GM19193 (cell line): ENCODE results near the gene ATP6V1A.

ENCODE experiments used
- POLR2A ChIP-seq: IDR thresholded peaks from 4 replicates; pipeline ENCODE4 v1.6.1; 2011; ENCODE audit not compliant: insufficient read depth, insufficient read length; ENCODE audit errors: extremely low read depth

The ATP6V1A gene

GRCh38 chr3:113776564-113776963 is 29.7 kb downstream of the ATP6V1A start:
- no peak for TF ChIP-seq POLR2A

- no peak for TF ChIP-seq POLR2A
Measured at GRCh38 chr3:113783463-113783862, 36.6 kb downstream of the ATP6V1A start.

- TF ChIP-seq POLR2A: no peak
Measured at GRCh38 chr3:113783980-113784379, 37.1 kb downstream of the ATP6V1A start.

DNA sequence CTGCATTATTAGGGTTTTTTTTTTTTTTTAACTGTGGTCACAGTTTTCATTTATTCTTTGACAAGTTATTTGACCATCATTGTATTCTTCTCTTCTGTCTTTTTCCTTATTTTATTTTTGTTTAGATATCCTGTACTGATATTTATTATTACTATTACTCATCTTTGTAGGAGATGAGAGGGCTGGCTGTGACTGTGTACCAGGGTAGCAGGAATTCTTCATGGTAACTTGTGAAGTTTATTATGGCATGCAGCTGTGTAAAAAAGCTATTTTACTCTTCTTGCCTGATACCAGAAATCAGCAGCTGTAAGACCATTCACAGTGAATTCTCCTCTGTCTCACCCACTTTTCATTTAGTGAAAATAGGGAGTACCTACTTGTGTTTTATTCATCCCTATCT is 44.5 kb downstream of the ATP6V1A start:
- TF ChIP-seq POLR2A: no peak

GRCh38 chr3:113794526-113794925 is 47.7 kb downstream of the ATP6V1A start:
- TF ChIP-seq POLR2A: no peak

GRCh38 chr3:113795693-113796092 is 48.9 kb downstream of the ATP6V1A start:
- no peak for TF ChIP-seq POLR2A

DNA sequence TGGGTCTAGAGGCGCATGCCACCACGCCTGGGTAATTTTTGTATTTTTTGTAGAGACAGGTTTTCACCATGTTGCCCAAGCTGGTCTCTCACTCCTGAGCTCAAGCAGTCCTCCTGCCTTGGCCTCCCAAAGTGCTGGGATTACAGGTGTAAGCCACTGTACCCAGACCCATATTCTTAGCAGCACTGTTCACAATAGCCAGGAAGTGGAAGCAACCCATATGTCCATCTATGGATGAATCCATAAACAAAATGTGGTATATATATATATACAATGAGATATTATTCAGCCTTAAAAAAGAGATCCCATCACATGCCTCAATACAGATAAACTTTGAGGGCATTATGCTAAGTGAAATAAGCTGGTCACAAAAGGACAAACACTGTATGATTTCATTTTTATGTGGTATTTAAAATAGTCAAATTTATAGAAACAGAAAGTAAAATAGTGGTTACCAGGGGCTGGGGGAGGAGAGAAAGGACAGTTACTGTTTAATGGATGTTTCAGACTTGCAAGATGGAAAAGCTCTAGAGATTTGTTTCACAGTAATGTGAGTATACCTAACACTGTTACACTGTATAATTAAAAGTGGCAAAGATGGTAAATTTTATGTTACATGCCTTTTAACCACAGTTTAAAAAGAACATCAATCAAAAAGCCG is 56.1 kb downstream of the ATP6V1A start:
- no peak for TF ChIP-seq POLR2A

DNA sequence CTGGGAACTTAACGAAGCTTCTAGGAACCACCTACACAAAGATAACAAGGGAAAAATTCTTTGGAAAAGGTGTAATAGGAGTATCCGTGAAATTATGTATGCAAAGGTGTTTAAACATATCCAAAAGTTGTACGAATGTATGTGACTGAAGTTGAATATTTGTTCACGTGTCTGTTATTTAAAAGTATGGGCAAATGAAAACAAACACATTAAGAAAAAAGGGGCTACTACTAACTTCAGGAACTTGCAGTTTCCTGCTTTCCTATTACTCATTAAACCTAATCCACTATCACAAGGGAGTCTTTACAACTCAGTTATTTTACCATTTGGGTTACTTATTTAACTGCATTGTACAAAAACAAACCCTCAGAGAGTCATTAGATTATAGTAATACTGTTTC is 57.8 kb downstream of the ATP6V1A start:
- no peak for TF ChIP-seq POLR2A

- TF ChIP-seq POLR2A: no peak
Measured at GRCh38 chr3:113805249-113805648, 58.4 kb downstream of the ATP6V1A start.

DNA sequence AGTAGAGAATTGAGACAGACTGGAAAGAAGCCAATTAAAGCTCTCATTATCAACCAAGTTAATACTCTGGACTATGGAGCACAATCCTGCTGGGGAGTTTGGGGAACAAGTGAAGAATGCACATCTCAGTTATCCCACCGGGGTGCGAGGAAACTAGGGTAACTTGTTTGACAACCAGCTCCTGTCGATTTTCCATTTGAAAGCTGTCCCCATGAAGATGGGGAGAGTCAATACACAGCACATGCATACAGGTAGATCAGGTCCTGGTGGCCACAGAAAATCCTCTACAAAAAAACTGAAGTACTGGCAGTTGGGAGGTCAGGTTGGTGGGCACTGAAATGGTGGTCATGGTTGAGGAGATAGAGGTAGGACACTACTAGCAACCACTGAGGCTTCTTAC is 66.0 kb downstream of the ATP6V1A start:
- TF ChIP-seq POLR2A: no peak

DNA sequence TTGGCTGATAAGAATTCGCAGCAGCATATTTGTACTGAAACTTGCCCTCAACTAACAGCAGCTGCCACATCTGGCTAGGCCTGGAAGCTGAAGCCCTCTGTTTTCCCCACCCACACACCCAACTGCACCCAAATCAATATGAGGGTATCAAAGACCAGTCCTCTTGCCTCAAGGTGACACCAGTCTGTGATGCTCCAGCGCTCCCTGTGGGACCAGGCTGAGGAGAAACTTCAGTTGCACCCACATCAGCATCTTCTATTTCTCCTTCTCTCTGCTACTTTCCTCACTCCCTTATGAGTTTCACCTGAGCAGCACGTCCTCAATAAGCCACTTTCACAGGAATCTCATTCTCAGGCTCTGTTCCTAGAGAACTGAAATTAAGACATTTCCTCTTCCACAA is 73.0 kb downstream of the ATP6V1A start:
- no peak for TF ChIP-seq POLR2A

DNA sequence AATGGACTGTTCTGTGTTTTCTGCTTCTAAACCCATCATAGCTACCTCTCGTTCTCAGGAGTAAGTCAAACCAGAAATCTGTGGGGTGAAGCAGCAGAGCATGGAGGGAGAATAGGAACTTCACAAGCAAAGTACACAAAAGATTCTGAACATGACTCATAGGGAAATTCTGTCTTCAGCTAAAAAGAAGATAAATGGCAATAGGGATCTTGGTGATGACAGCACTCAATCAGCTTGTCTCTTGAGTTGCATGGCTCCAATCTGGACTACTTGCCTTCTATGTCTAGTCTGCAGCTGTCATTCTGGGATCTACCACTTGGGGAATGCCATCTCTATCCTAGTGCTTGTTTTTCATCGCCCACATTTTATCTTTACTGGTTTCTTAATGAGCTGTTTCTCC is 78.3 kb downstream of the ATP6V1A start:
- no peak for TF ChIP-seq POLR2A

DNA sequence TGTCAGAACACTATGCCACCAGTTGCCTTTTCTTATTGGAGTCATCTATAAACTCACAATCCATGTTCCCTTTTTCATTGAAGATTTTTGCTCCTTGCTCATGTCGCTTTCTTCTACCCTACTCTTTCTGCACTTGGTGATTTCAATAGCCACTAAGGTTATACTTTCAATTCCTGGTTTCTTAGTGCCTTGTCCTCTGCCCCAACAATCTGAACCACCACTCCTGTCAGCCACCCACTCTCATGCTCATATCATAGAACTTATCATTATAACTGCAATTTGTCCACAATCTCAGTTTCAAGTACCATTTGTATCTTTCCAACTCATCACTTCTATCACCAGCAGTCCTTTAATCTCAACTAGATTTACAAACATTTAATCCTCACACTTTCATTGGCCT is 81.8 kb downstream of the ATP6V1A start:
- TF ChIP-seq POLR2A: no peak

DNA sequence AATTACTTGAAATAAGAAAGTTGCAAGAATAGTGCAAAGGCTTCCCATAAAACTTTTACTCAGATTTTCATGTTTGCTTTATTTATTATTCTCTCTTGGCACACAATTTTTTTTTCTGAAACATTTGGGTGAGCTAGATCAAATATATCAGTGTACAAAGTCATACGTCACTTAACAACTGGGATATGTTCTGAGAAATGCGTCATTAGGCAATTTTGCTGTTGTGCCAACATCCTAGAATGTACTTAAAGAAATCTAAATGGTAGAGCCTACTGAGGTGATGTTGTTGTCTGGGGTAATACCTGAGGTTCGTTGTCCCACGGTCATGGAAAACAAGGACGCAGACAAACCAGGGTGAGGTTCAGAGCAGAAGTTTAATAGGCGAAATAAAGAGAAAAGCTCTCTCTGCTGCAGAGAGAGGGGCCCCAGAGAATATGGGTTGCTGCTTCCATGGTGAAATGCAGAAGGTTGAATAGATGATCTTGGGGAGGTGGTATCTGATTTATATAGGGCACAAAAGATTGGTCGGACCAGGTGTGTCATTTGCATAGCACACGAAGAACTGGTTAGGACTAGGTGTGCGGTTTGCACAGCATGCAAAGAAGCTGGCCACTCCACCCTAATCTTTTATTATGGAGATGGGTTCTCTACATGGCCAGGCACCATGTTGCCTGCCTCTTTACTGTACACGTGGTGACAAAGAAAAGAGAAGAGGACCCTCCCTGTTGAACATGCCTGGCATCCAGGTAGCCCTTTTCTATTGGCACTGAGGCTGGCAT is 82.9 kb downstream of the ATP6V1A start:
- no peak for TF ChIP-seq POLR2A

GRCh38 chr3:113831103-113831355 is 84.2 kb downstream of the ATP6V1A start:
- no peak for TF ChIP-seq POLR2A

GRCh38 chr3:113832477-113833164 is 85.8 kb downstream of the ATP6V1A start:
- no peak for TF ChIP-seq POLR2A
